ENCODE measurements around the gene SLC17A3.

Gene SLC17A3

DNA sequence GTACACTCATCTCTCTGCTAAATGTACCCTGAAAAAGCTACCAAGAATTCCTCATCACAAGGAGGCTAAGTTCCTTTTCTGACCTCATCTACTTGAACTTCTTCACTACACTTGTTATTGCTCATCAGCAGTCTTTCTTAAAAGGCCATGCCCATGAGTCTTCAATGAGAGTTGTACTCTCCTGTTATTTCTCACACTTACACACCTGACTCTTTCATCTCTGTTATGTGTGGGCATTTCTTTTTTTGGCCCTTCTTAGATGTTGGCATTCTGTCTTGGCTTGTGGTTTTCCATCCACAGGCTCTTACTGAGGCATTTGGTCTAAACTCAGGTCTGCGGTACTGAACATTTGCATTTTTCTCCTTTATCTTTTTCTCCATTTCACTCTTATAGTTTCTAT, 31.5 kb downstream of the SLC17A3 start:
- in situ Hi-C loops (cut with MboI; ENCODE audit: low sequenced_read_pairs): no loop called here

GRCh38 chr6:25835442-25836283, 38.4 kb downstream of the SLC17A3 start:
- in situ Hi-C loops (cut with MboI; ENCODE audit: low sequenced_read_pairs): no loop called here

- in situ Hi-C loops (cut with MboI; ENCODE audit: low sequenced_read_pairs): no loop called here
Observed at GRCh38 chr6:25834950-25835349, 39.1 kb downstream of the SLC17A3 start.

DNA sequence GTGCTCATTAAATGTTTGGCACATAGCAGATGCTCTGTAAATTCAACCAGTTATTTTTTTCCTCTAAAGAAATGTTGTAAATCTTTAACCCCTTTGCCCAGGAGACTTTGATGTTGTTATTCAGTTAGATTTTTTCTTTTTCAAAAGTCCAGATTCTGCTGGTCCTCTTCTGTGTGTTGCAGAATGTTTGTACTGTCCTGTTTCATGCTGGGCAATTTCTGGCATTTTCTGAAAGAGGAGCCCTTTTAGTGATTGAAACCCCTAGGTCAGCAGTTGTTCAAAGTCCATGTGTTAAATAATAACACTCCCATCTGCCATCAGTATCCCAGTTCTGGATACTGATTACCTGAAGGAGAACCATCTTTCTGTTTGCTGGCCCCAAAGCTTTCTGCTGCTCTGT, 40.9 kb downstream of the SLC17A3 start:
- in situ Hi-C loops (cut with MboI; ENCODE audit: low sequenced_read_pairs): no loop called here

- in situ Hi-C loops (cut with MboI; ENCODE audit: low sequenced_read_pairs): no loop called here
Observed at GRCh38 chr6:25832670-25833069, 41.4 kb downstream of the SLC17A3 start.

DNA sequence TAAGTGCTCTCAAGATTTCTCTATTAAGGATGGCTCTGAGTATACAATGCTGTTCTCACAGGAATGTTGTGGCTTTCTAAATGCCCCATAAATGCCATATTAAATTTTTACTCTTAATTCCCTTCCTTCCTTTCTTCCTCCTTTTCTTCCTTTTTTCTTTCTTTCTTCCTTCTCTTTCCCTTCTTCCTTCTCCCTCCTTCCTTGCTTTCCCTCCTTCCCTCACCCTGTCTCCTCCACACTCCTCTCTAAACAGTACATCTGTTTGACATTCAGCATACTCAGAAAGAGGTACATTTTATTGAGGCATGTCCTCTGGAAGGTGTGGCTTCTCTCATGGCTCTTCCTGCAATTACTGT, 41.8 kb downstream of the SLC17A3 start:
- in situ Hi-C loops (cut with MboI; ENCODE audit: low sequenced_read_pairs): no loop called here

- in situ Hi-C loops (cut with MboI; ENCODE audit: low sequenced_read_pairs): no loop called here
Observed at GRCh38 chr6:25831532-25832306, 42.3 kb downstream of the SLC17A3 start, which contains the start of gene SLC17A1. TSS of gene SLC17A1 (minus strand) at chr6:25832052. CDS start at chr6:25830557, 1,495 bp downstream.

GRCh38 chr6:25830458-25830857, 43.6 kb downstream of the SLC17A3 start:
- in situ Hi-C loops (cut with MboI; ENCODE audit: low sequenced_read_pairs): no loop called here

GRCh38 chr6:25829375-25829774, 44.7 kb downstream of the SLC17A3 start:
- in situ Hi-C loops (cut with MboI; ENCODE audit: low sequenced_read_pairs): no loop called here

GRCh38 chr6:25821341-25821740, 52.7 kb downstream of the SLC17A3 start:
- in situ Hi-C loops (cut with MboI; ENCODE audit: low sequenced_read_pairs): no loop called here

DNA sequence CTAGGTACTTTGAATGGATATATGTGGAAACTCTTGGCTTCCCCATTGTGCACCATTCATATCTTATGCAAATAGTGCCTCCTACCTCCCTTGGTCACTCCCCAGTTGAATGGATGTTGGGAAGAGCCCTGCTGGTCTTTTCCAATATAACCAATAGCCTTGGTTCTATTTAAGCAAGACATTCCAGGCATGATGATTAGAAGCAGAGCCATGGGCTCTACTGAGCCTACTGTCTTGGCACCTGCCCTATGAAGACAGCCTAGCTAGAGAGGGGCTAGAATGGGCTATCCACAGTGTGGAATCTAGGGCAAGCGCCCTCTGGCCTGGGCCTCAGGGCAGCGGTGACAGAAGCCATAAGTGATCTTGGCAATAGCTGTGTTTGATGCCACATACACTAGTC, 57.8 kb downstream of the SLC17A3 start:
- in situ Hi-C loops (cut with MboI; ENCODE audit: low sequenced_read_pairs): no loop called here

DNA sequence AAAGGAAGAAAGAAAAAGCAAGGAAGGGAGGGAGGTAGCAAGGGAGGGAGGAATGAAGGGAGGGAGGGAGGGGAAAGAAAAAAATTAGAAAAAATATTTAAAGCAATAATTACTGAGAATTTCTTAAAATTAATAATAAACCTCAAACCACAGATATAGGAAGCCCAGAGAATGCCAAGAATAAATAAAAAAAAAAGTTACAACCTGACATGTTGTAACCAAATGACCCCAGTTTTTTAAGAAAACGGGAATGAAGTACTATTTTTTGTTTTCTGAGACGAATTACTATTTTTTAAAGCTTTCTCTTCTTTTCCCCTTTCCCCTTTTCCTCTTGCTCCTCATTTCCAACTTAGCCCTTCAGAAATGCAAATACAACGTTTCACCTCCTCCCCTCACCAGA, 58.8 kb downstream of the SLC17A3 start:
- in situ Hi-C loops (cut with MboI; ENCODE audit: low sequenced_read_pairs): no loop called here

- in situ Hi-C loops (cut with MboI; ENCODE audit: low sequenced_read_pairs): no loop called here
Observed at GRCh38 chr6:25804804-25805203, 69.2 kb downstream of the SLC17A3 start.

- in situ Hi-C loops (cut with MboI; ENCODE audit: low sequenced_read_pairs): no loop called here
Observed at GRCh38 chr6:25801436-25801835, 72.6 kb downstream of the SLC17A3 start.

All from HL-60/S4 (cell line).